ENCODE results near the gene MRPL51.

The MRPL51 gene

GRCh38 chr12:6523708-6524107 is 30.6 kb upstream of the MRPL51 start:
- Histone ChIP-seq H3K36me3 (ENCODE audit: insufficient read depth) (peaks cover 7% of the 10 kb centered on the region; the same call in 1 of the 2 replicates), H3K9ac (no peak overlapping the region), H3K4me2 (no peak overlapping the region), H2AFZ (ENCODE audit: low read depth) (no peak overlapping the region), H3K4me1 (ENCODE audit: low read depth, poor library complexity, severe bottlenecking) (no peaks in the 10 kb centered on the region), H3K79me2 (ENCODE audit: insufficient read depth, low read depth) (no peaks in the 10 kb centered on the region), H3K4me3 (IDR thresholded peaks at IDR 0.05; ENCODE audit: insufficient read depth, low read depth, low read length) (no peak overlapping the region), H3K27me3 (ENCODE audit: insufficient read depth, low read depth) (no peaks in the 10 kb centered on the region), H3K27ac (no peak overlapping the region), H4K20me1 (ENCODE audit: insufficient read depth) (no peaks in the 10 kb centered on the region)
- TF ChIP-seq CTCF (conservative IDR thresholded peaks at IDR 0.05; ENCODE audit: low read depth, low read length), result no peak

GRCh38 chr12:6522193-6522592 is 29.1 kb upstream of the MRPL51 start:
- H3K4me3 ChIP-seq (IDR thresholded peaks at IDR 0.05; ENCODE audit: insufficient read depth, low read depth, low read length), result no peak overlapping the region
- H3K4me2 ChIP-seq, result no peak overlapping the region
- no peak overlapping the region for H2AFZ ChIP-seq (ENCODE audit: low read depth)
- no peaks in the 10 kb centered on the region for H4K20me1 ChIP-seq (ENCODE audit: insufficient read depth)
- H3K9ac ChIP-seq, result no peak overlapping the region
- no peaks in the 10 kb centered on the region for H3K79me2 ChIP-seq (ENCODE audit: insufficient read depth, low read depth)
- H3K36me3 ChIP-seq (ENCODE audit: insufficient read depth), result peaks cover 12% of the 10 kb centered on the region; the same call in 1 of the 2 replicates
- no peaks in the 10 kb centered on the region for H3K27me3 ChIP-seq (ENCODE audit: insufficient read depth, low read depth)
- no peak for TF ChIP-seq CTCF (conservative IDR thresholded peaks at IDR 0.05; ENCODE audit: low read depth, low read length)
- H3K4me1 ChIP-seq (ENCODE audit: low read depth, poor library complexity, severe bottlenecking), result no peaks in the 10 kb centered on the region
- no peak overlapping the region for H3K27ac ChIP-seq

GRCh38 chr12:6520186-6520585 is 27.1 kb upstream of the MRPL51 start:
- Histone ChIP-seq H3K4me3 (IDR thresholded peaks at IDR 0.05; ENCODE audit: insufficient read depth, low read depth, low read length) (no peak overlapping the region), H3K36me3 (ENCODE audit: insufficient read depth) (peaks cover 10% of the 10 kb centered on the region; the same call in 1 of the 2 replicates), H3K27ac (no peak overlapping the region), H3K4me1 (ENCODE audit: low read depth, poor library complexity, severe bottlenecking) (no peaks in the 10 kb centered on the region), H2AFZ (ENCODE audit: low read depth) (no peak overlapping the region), H3K79me2 (ENCODE audit: insufficient read depth, low read depth) (no peaks in the 10 kb centered on the region), H3K27me3 (ENCODE audit: insufficient read depth, low read depth) (no peaks in the 10 kb centered on the region), H3K9ac (no peak overlapping the region), H4K20me1 (ENCODE audit: insufficient read depth) (no peaks in the 10 kb centered on the region), H3K4me2 (no peak overlapping the region)
- TF ChIP-seq CTCF (conservative IDR thresholded peaks at IDR 0.05; ENCODE audit: low read depth, low read length), result no peak

- no peak for TF ChIP-seq CTCF (conservative IDR thresholded peaks at IDR 0.05; ENCODE audit: low read depth, low read length)
- H3K4me1 ChIP-seq (ENCODE audit: low read depth, poor library complexity, severe bottlenecking), result peaks cover 9% of the 10 kb centered on the region
- H3K27ac ChIP-seq, result no peak overlapping the region
- H2AFZ ChIP-seq (ENCODE audit: low read depth), result no peak overlapping the region
- H4K20me1 ChIP-seq (ENCODE audit: insufficient read depth), result no peaks in the 10 kb centered on the region
- H3K36me3 ChIP-seq (ENCODE audit: insufficient read depth), result no peaks in the 10 kb centered on the region
- H3K9ac ChIP-seq, result no peak overlapping the region
- H3K79me2 ChIP-seq (ENCODE audit: insufficient read depth, low read depth), result peaks cover 31% of the 10 kb centered on the region
- no peak overlapping the region for H3K4me2 ChIP-seq
- no peaks in the 10 kb centered on the region for H3K27me3 ChIP-seq (ENCODE audit: insufficient read depth, low read depth)
- H3K4me3 ChIP-seq (IDR thresholded peaks at IDR 0.05; ENCODE audit: insufficient read depth, low read depth, low read length), result no peak overlapping the region
Measured at GRCh38 chr12:6508087-6508486, 15.0 kb upstream of the MRPL51 start.

Data from KMS-11 (cell line).